SH-SY5Y (cell line): ENCODE measurements around the gene LILRB3.

Experiments
- GATA2 ChIP-seq: IDR thresholded peaks from 2 replicates; pipeline ENCODE4 v1.6.1; 2011; ENCODE audit warnings: mild to moderate bottlenecking, low read depth, low read length
- GATA3 ChIP-seq: IDR thresholded peaks from 2 replicates; pipeline ENCODE4 v1.6.1; 2011; ENCODE audit warnings: low read depth, mild to moderate bottlenecking, low read length, moderate library complexity

LILRB3 gene

DNA sequence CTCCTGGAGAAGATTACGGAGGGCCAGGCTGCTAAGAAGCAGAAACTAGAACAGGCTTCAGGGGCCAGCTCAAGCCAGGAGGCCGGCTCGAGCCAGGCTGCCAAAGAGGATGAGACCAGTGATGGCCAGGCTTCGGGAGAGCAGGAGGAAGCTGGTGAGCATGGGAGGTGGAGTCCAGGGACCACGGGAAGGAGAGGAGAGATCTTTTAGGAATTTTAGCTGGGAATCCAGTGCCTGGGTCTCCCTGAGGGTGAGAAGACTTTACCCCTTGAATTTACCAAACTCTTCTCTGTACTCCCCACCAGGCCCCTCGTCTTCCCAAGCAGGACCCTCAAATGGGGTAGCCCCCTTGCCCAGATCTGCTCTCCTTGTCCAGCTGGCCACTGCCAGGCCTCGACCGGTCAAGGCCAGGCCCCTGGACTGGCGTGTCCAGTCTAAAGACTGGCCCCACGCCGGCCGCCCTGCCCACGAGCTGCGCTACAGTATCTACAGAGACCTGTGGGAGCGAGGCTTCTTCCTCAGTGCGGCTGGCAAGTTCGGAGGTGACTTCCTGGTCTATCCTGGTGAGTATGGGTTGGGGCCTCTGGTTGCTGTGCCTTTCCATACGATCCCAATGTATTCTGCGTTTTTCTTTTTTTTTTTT, 30.9 kb downstream of the LILRB3 start:
- TF ChIP-seq GATA2 (no peak), GATA3 (no peak)

DNA sequence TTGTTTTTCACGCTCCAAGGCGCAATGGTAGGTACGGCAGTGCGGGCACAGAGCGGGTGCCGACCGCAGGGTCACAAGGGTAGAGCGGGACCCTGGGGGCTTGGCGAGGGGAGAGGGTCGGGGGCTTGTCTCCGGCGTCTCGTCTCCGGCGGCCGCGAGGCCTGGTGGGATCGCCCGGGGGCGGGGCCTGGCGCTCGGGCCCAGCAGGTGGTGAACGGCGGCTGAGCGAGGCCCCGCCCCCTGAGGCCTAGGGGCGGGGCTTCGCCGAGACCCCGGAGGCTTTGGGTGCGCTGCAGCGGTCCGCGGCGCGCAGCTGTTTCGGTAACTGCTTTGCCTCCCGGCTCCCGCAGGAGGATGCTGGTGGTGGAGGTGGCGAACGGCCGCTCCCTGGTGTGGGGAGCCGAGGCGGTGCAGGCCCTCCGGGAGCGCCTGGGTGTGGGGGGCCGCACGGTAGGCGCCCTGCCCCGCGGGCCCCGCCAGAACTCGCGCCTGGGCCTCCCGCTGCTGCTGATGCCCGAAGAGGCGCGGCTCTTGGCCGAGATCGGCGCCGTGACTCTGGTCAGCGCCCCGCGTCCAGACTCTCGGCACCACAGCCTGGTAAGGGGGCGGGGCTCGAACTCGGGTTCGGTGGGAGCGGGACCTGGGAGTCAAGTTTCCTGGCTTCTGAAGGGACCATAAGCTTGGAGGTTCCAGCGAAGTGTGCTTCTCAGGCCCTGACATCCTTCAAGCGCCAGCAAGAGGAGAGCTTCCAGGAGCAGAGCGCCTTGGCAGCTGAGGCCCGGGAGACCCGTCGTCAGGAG, 31.6 kb downstream of the LILRB3 start, which contains the start of gene TSEN34:
Gene TSEN34 (plus strand): TSS at position 298 of the 800 bp plus-strand sequence. CDS start 57 bp downstream, at position 355.
- TF ChIP-seq GATA2, result no peak
- no peak for TF ChIP-seq GATA3

DNA sequence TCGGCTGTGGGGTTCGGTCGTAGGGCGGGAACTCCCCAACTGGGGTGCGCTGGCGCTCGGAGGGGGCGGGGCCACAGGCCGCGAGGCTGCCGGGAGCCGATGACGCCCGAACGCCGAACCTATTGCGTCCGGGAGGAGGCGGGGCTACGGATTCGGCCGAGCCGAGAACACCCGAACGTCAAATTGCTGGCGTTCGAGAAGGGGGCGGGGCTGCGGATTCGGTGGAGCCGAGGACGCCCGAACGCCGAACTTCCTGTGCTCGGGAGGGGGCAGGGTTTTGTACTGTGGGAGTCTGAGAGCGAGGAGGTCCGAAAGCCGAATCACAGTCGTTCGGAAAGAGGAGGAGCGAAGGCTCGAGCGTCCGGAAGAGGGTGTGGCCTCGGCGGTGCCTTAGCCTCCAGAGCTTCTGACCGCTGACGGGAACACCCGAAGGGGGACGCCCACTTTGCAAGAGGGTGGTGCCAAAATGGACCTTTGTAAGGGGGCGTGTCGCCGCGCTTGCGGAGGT, 32.2 kb downstream of the LILRB3 start:
- TF ChIP-seq GATA2 (no peak), GATA3 (no peak)

GRCh38 chr19:54189735-54190502, 32.9 kb downstream of the LILRB3 start:
- TF ChIP-seq GATA2 (no peak), GATA3 (no peak)

DNA sequence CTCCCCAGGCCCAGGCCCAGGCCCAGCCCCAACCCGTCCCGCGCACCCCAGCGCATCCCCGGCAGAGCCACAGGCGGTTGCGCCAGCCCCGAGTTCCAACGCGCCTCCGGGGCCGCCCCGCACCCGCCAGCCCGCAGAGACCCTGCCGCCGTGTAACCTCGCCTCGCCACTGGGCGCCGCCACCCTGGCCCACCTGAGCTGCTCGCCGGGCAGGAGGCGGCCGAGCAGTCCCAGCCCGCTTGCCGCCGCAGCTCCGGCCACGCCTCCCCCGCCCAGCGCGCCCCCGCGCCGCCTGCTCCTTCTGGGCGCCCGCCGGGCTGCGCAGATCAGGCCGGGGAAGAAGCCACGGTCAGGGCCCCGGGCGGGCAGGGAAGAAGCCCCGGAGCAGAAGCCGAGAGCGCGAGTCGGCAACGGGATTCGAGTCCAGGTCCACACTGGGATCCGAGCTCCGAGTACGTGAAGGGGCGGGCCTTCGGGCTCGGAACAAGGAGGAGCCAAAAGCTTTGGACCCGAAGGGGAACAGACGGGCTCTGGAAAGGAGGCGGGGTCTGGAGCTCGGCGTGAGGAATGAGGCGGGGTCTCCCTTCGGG, 33.6 kb downstream of the LILRB3 start, which contains the start of gene MBOAT7:
Gene MBOAT7 (minus strand): TSS at position 436 of the 590 bp plus-strand sequence. CDS start 1,072 bp downstream, outside the sequence.
- TF ChIP-seq GATA2, result no peak; the same call in 1 of the 2 replicates
- no peak for TF ChIP-seq GATA3

- TF ChIP-seq GATA2 (no peak), GATA3 (no peak)
These were observed 34.5 kb downstream of the LILRB3 start for GRCh38 chr19:54188215-54188871.

- TF ChIP-seq GATA2, result no peak
- TF ChIP-seq GATA3, result no peak
These were observed 35.8 kb downstream of the LILRB3 start for GRCh38 chr19:54186934-54187381.

DNA sequence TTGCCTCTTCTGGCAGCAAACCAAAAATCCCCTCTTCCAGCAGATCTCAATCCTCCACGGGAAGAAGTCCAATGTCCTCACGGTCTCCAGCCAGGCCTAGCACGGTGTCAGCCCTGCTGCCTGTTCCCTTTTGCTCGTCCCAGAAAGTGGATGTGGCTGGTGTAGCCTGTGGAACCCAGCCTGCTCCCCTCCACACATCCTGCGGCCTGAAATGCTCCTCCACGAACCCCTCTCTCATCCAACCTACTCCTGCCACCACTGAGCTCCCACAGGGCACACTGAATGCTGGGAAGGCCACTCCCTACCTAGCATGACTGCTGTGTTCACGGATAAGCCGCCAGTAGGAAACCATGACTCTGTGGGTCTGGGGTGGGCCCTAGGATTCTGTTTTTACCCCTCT, 36.5 kb downstream of the LILRB3 start:
- no peak for TF ChIP-seq GATA3
- TF ChIP-seq GATA2, result no peak

GRCh38 chr19:54183431-54183830, 39.4 kb downstream of the LILRB3 start:
- TF ChIP-seq GATA2, result no peak
- no peak for TF ChIP-seq GATA3

- TF ChIP-seq GATA3 (no peak), GATA2 (no peak)
These were observed 42.1 kb downstream of the LILRB3 start for GRCh38 chr19:54180691-54181091.

- TF ChIP-seq GATA3 (no peak), GATA2 (no peak)
These were observed 42.8 kb downstream of the LILRB3 start for GRCh38 chr19:54179921-54180461.

GRCh38 chr19:54179262-54179852, 43.5 kb downstream of the LILRB3 start:
- no peak for TF ChIP-seq GATA3
- no peak for TF ChIP-seq GATA2

- TF ChIP-seq GATA3 (no peak), GATA2 (no peak)
These were observed 44.1 kb downstream of the LILRB3 start for GRCh38 chr19:54178581-54179261.
